CD4-positive, alpha-beta T cell (primary cell): ENCODE results near the gene BICC1. TPM values are rescaled to one million over a fixed set of nuclear protein-coding genes. Genes with fewer than 3 reads are reported as not detected.

Source experiments
- ATAC-seq: fragments of 200-7000 bp; cut with Tn5 transposase; one replicate; pipeline ENCODE4 v1.10.0; 2022; ENCODE audit warnings: mild to moderate bottlenecking; ENCODE audit not compliant: poor library complexity
- CTCF ChIA-PET: fragments of 350-600 bp; sonication (Branson Sonifier 250); formaldehyde crosslinking; loops from one replicate; lab custom pipeline; 2021; ENCODE audit warnings: antibody characterized with exemption, inconsistent platforms; lab: Charles Lee
- POLR2A ChIA-PET: fragments of 350-600 bp; sonication (Branson Sonifier 250); formaldehyde crosslinking; loops from one replicate; lab custom pipeline; 2021; ENCODE audit warnings: antibody characterized with exemption, inconsistent platforms; lab: Charles Lee
- DNase-seq, 14 experiments: peaks; one replicate each; pipeline ENCODE4 v3.0.0-alpha.2; 2013 to 2020; ENCODE audit warnings: mixed read lengths in 2 of 14
- H3K27ac ChIP-seq, 2 donors: one replicate each; pipeline versions ENCODE4 v1.5.1 to v1.7.0; 2013; ENCODE audit warnings: low read length in 2 of 2, low read depth in 1 of 2, mild to moderate bottlenecking in 1 of 2
- H3K27me3 ChIP-seq, 2 experiments: 1 replicate in 1 of 2; 2 replicates in 1 of 2; pipeline versions ENCODE4 v1.6.1 to v1.7.0; 2013; ENCODE audit warnings: low read length in 2 of 2, control low read depth in 1 of 2, mild to moderate bottlenecking in 1 of 2, moderate library complexity in 1 of 2; ENCODE audit not compliant: insufficient read depth in 2 of 2, control insufficient read depth in 1 of 2
- H3K36me3 ChIP-seq: one replicate; pipeline ENCODE4 v1.6.1; 2013; ENCODE audit warnings: low read length, control low read depth; ENCODE audit not compliant: insufficient read depth
- H3K4me1 ChIP-seq: one replicate; pipeline ENCODE4 v1.6.1; 2013; ENCODE audit warnings: low read length, control low read depth; ENCODE audit not compliant: insufficient read depth
- H3K4me3 ChIP-seq: one replicate; pipeline ENCODE4 v1.5.1; 2013; ENCODE audit warnings: mild to moderate bottlenecking, low read length, moderate library complexity
- H3K9me3 ChIP-seq, 2 experiments: 1 replicate in 1 of 2; 2 replicates in 1 of 2; pipeline versions ENCODE4 v1.6.1 to v1.7.0; 2013; ENCODE audit warnings: low read length in 2 of 2, mild to moderate bottlenecking in 2 of 2, control low read depth in 1 of 2, moderate library complexity in 1 of 2; ENCODE audit not compliant: control insufficient read depth in 1 of 2, insufficient read depth in 1 of 2
- H3K27ac Mint-ChIP-seq: one replicate; pipeline ENCODE4 v1.8.0; 2020; ENCODE audit warnings: mixed read lengths
- H3K27me3 Mint-ChIP-seq: one replicate; pipeline ENCODE4 v1.8.0; 2021; ENCODE audit warnings: mixed read lengths
- H3K36me3 Mint-ChIP-seq: one replicate; pipeline ENCODE4 v1.8.0; 2021; ENCODE audit warnings: low read depth, mixed read lengths
- H3K4me1 Mint-ChIP-seq: one replicate; pipeline ENCODE4 v1.8.0; 2021; ENCODE audit warnings: low read depth, mixed read lengths
- H3K4me3 Mint-ChIP-seq: one replicate; pipeline ENCODE4 v1.8.0; 2020; ENCODE audit warnings: mild to moderate bottlenecking, mixed read lengths
- H3K9me3 Mint-ChIP-seq: one replicate; pipeline ENCODE4 v1.8.0; 2020; ENCODE audit warnings: mixed read lengths
- CTCF ChIP-seq: fragments of 200-600 bp; IDR thresholded peaks from one replicate; pipeline ENCODE4 v1.8.0; 2022; ENCODE audit warnings: antibody characterized with exemption, mild to moderate bottlenecking
- intact Hi-C, 2 experiments: fragments of 100-400 bp; cut with DNase I in 1 of 2; cut with micrococcal nuclease in 1 of 2; formaldehyde crosslinking; loops; one replicate each; pipeline versions ENCODE4 v1.15.1 to v1.9.0; 2023 to 2025; cut with DNase I, micrococcal nuclease
- total RNA-seq, 174 experiments: library from RNA in 2 of 174; stranded (reverse) in 2 of 174; gene quantifications; one replicate each; pipeline ENCODE4 v1.2.3 and lab custom pipeline; 2021 to 2026

The BICC1 gene
- total RNA-seq, 2 experiments from 2014 or later = not detected

GRCh38 chr10:58820861-58821751 lies 308.4 kb downstream of the BICC1 start:
- H3K9me3 Mint-ChIP-seq = no peaks in the 10 kb centered on the region
- H3K27me3 Mint-ChIP-seq = peaks cover 4% of the 10 kb centered on the region
- H3K4me3 Mint-ChIP-seq = no peak overlapping the region
- ChIA-PET POLR2A (no interaction called here), CTCF (no interaction called here)
- Histone ChIP-seq H3K4me1 (no peaks in the 10 kb centered on the region), H3K27ac (no peak overlapping the region), H3K9me3 (no peaks in the 10 kb centered on the region), H3K4me3 (no peak overlapping the region), H3K27me3 (no peaks in the 10 kb centered on the region), H3K36me3 (no peaks in the 10 kb centered on the region)
- H3K4me1 Mint-ChIP-seq = no peaks in the 10 kb centered on the region
- H3K36me3 Mint-ChIP-seq = no peaks in the 10 kb centered on the region
- DNase-seq (no peak), ATAC-seq (no peak)
- TF ChIP-seq CTCF = no peak
- intact Hi-C loops = no loop called here
- no peak overlapping the region for H3K27ac Mint-ChIP-seq

- Histone ChIP-seq H3K36me3 (no peaks in the 10 kb centered on the region), H3K4me3 (no peak overlapping the region), H3K27ac (no peak overlapping the region), H3K27me3 (no peaks in the 10 kb centered on the region), H3K9me3 (no peaks in the 10 kb centered on the region), H3K4me1 (no peaks in the 10 kb centered on the region)
- H3K36me3 Mint-ChIP-seq = no peaks in the 10 kb centered on the region
- ChIA-PET POLR2A (no interaction called here), CTCF (no interaction called here)
- H3K4me1 Mint-ChIP-seq = no peaks in the 10 kb centered on the region
- ATAC-seq = no peak
- H3K27me3 Mint-ChIP-seq = peaks cover 4% of the 10 kb centered on the region
- intact Hi-C loops = no loop called here
- TF ChIP-seq CTCF = no peak
- H3K4me3 Mint-ChIP-seq = no peak overlapping the region
- DNase-seq = no peak
- H3K9me3 Mint-ChIP-seq = no peaks in the 10 kb centered on the region
- no peak overlapping the region for H3K27ac Mint-ChIP-seq
These were observed 309.0 kb downstream of the BICC1 start for GRCh38 chr10:58821752-58822056.

GRCh38 chr10:58823983-58824382 lies 311.3 kb downstream of the BICC1 start:
- H3K36me3 ChIP-seq = no peaks in the 10 kb centered on the region
- Mint-ChIP-seq H3K36me3 (no peaks in the 10 kb centered on the region), H3K27ac (no peak overlapping the region), H3K27me3 (peaks cover 4% of the 10 kb centered on the region), H3K4me1 (no peaks in the 10 kb centered on the region), H3K4me3 (no peak overlapping the region), H3K9me3 (no peaks in the 10 kb centered on the region)
- H3K4me1 ChIP-seq = no peaks in the 10 kb centered on the region
- no peak for DNase-seq
- no peak overlapping the region for H3K27ac ChIP-seq
- ATAC-seq = no peak
- no peak for TF ChIP-seq CTCF
- intact Hi-C loops = no loop called here
- CTCF ChIA-PET = no interaction called here
- POLR2A ChIA-PET = no interaction called here
- H3K4me3 ChIP-seq = no peak overlapping the region
- no peaks in the 10 kb centered on the region for H3K9me3 ChIP-seq
- no peaks in the 10 kb centered on the region for H3K27me3 ChIP-seq
